Esophagus squamous epithelium (tissue), 5 donors: ENCODE data around the gene PCP4. TPM values are rescaled to one million over a fixed set of nuclear protein-coding genes. Genes with fewer than 3 reads are reported as not detected.

Experiments
- DNase-seq: peaks from one replicate; lab custom pipeline; 2025; lab: John Stamatoyannopoulos, UW
- H3K27ac ChIP-seq, 4 donors: fragments of 200-600 bp; sonication (generic); one replicate each; pipeline ENCODE4 v1.5.1; 2016 to 2019; ENCODE audit warnings: mild to moderate bottlenecking in 1 of 4
- H3K27me3 ChIP-seq, 4 donors: fragments of 200-600 bp; sonication (generic); 1 replicate in 3 of 4; 2 replicates in 1 of 4; pipeline versions ENCODE4 v1.5.1 to v1.6.0; 2017 to 2021; ENCODE audit warnings: antibody characterized with exemption in 1 of 4
- H3K36me3 ChIP-seq, 3 donors: fragments of 200-600 bp; sonication (generic); one replicate each; pipeline ENCODE4 v1.5.1; 2016 to 2019
- H3K4me1 ChIP-seq, 3 donors: fragments of 200-600 bp; sonication (generic); one replicate each; pipeline ENCODE4 v1.5.1; 2017 to 2019
- H3K4me3 ChIP-seq, 4 donors: fragments of 200-600 bp; sonication (generic); 1 replicate in 3 of 4; 2 replicates in 1 of 4; pipeline ENCODE4 v1.5.1; 2016 to 2019; ENCODE audit warnings: mild to moderate bottlenecking in 2 of 4, moderate library complexity in 1 of 4
- H3K9me3 ChIP-seq, 3 donors: fragments of 200-600 bp; sonication (generic); one replicate each; pipeline ENCODE4 v1.5.1; 2016 to 2019
- POLR2A ChIP-seq, 4 donors: fragments of 450-650 bp; IDR thresholded peaks; one replicate each; pipeline ENCODE4 v1.6.1; 2017; ENCODE audit warnings: antibody characterized with exemption in 4 of 4, mild to moderate bottlenecking in 4 of 4, moderate library complexity in 3 of 4
- WGBS, 2 donors: methylation state at CpG; one replicate each; pipeline ENCODE4 v1.1.5; 2018; 5-methylcytosine and 5-hydroxymethylcytosine counted together
- intact Hi-C: fragments of 100-400 bp; cut with DNase I; formaldehyde crosslinking; loops from one replicate; pipeline ENCODE4 v1.15.0; 2022
- total RNA-seq, 4 donors: library from RNA; depleted of rRNA; stranded (reverse); fragments of >200 nt; gene quantifications; one replicate each; pipeline ENCODE4 v1.1.0, GENCODE V29; 2016
- TF ChIP-seq, protein P1 (sequence below), 6 experiments: fragments of 450-650 bp in 4 of 6; fragments of 200-600 bp in 2 of 6; sonication (generic) in 2 of 6; IDR thresholded peaks; one replicate each; pipeline ENCODE4 v1.5.1; 2016 to 2019; ENCODE audit warnings: antibody characterized with exemption in 6 of 6, mild to moderate bottlenecking in 4 of 6, moderate library complexity in 4 of 6
- donor health status: DM: yes; HTN: yes; CAD: no.

The PCP4 gene
- total RNA-seq, 4 donors from 2014 or later = 0.83 to 82.4 (median 12.7) TPM

DNA sequence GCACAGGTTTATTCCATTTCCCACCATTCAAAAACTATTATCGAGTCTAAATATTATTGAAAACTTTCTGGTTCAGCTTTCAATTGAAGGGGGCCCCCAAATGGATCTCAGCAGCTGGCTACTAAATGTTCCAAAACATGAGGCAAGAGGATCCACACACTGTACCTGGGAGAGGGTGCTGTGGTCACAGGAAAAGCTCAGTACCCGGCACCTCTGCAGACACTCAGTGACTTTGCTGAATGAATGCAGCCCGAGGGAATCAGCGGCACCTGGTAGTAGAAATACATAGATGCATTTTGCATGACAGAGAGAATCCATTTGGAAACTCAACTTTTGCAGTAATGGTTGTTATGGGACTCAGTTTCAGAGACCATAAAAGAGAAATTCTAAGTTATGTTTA lies 89.3 kb downstream of the PCP4 start:
- intact Hi-C loops = no loop called here
- no peak for DNase-seq
- no peaks in the 10 kb centered on the region for H3K4me1 ChIP-seq
- WGBS, 2 donors = 71 to 93% methylated on average over 4 of the region's 4 CpGs
- peak overlapping the region in 1 of 4 donors; percentile 9 for H3K27ac ChIP-seq
- H3K9me3 ChIP-seq = peaks cover 0 to 12% (median 7%) of the 10 kb centered on the region in 3 donors
- H3K4me3 ChIP-seq = no peak overlapping the region
- no peaks in the 10 kb centered on the region for H3K36me3 ChIP-seq
- no peaks in the 10 kb centered on the region for H3K27me3 ChIP-seq
- TF ChIP-seq POLR2A (IDR thresholded peaks at IDR 0.05) = no peak
- TF ChIP-seq, protein P1, sequence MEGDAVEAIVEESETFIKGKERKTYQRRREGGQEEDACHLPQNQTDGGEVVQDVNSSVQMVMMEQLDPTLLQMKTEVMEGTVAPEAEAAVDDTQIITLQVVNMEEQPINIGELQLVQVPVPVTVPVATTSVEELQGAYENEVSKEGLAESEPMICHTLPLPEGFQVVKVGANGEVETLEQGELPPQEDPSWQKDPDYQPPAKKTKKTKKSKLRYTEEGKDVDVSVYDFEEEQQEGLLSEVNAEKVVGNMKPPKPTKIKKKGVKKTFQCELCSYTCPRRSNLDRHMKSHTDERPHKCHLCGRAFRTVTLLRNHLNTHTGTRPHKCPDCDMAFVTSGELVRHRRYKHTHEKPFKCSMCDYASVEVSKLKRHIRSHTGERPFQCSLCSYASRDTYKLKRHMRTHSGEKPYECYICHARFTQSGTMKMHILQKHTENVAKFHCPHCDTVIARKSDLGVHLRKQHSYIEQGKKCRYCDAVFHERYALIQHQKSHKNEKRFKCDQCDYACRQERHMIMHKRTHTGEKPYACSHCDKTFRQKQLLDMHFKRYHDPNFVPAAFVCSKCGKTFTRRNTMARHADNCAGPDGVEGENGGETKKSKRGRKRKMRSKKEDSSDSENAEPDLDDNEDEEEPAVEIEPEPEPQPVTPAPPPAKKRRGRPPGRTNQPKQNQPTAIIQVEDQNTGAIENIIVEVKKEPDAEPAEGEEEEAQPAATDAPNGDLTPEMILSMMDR (IDR thresholded peaks at IDR 0.05) = no peak

DNA sequence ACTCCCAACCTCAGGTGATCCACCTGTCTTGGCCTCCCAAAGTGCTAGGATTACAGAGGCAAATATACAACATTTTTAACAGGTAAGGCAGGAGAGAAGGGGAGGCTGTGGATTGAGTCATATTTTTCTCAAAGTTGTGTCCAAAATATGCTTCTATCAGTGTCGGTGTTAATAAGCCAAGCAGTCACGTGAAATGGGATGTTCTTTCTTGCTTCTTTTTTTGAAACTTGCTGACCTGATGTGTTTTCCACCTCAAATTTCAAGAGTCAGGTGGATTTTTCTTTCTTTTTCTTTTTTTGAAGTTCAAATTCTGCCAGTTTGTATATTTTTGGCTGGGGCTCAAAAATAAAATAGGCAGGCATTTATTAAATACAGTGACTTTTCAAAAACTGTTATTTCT lies 91.5 kb downstream of the PCP4 start:
- 71 to 73% methylated on average over 2 of the region's 2 CpGs for WGBS, 2 donors
- H3K36me3 ChIP-seq = no peaks in the 10 kb centered on the region

DNA sequence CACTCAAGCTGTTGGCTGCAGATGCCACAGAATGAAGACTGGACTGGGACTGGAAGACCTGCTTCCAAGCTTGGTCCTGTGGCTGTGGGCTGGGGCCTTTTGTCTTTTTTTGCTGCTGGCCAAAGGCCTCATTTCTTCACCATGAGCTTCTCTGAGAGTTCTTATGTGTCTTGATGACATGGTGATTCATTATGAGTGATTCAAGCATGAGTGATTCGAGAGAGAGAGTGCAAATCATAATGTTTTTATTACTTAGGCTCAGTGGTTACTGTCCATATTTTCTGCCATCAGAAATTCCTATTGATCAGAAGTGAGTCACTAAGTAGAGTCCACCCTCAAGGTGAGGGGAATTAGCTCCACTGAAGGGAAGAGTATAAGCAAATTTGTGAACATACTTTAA lies 94.0 kb downstream of the PCP4 start:
- 25 to 73% methylated on average over 1 of the region's 1 CpG for WGBS, 2 donors
- Histone ChIP-seq H3K9me3 (peaks cover 0 to 12% (median 7%) of the 10 kb centered on the region in 3 donors), H3K4me3 (no peak overlapping the region), H3K4me1 (no peaks in the 10 kb centered on the region), H3K36me3 (no peaks in the 10 kb centered on the region), H3K27me3 (no peaks in the 10 kb centered on the region), H3K27ac (no peak overlapping the region)
- intact Hi-C loops = no loop called here
- DNase-seq = no peak
- TF ChIP-seq, protein P1 (IDR thresholded peaks at IDR 0.05) = no peak
- no peak for TF ChIP-seq POLR2A (IDR thresholded peaks at IDR 0.05)

More for the DNA sequence above, 91.5 kb downstream of the PCP4 start:
- Histone ChIP-seq H3K4me3 (no peak overlapping the region), H3K27me3 (no peaks in the 10 kb centered on the region), H3K9me3 (peaks cover 0 to 12% (median 7%) of the 10 kb centered on the region in 3 donors), H3K27ac (no peak overlapping the region), H3K4me1 (no peaks in the 10 kb centered on the region)
- TF ChIP-seq, protein P1 (IDR thresholded peaks at IDR 0.05) = no peak
- no peak for TF ChIP-seq POLR2A (IDR thresholded peaks at IDR 0.05)
- intact Hi-C loops = no loop called here
- DNase-seq = no peak

DNA sequence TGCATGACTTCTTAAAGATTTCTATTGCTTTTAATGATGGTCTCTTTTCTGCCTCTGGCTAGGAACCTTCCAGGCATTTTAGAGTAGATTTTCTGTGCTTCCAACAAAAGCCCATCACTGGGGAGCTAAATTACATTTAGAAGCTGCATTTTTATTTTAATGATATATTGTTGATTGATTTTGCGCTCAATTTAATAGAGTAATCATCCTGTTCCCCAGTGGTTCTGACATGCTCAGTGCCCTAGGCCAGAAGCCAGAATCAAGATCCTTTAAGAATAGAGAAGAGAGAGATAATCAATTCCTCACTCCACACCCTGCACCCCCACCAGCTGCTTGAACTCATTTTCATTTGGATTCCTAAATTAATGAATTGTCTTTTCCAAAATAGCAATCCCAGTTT lies 97.8 kb downstream of the PCP4 start:
- no peak for DNase-seq
- Histone ChIP-seq H3K9me3 (peaks cover 0 to 7% (median 0%) of the 10 kb centered on the region in 3 donors), H3K27me3 (no peaks in the 10 kb centered on the region), H3K36me3 (no peaks in the 10 kb centered on the region), H3K4me3 (no peak overlapping the region), H3K27ac (no peak overlapping the region), H3K4me1 (no peaks in the 10 kb centered on the region)
- no peak for TF ChIP-seq POLR2A (IDR thresholded peaks at IDR 0.05)
- TF ChIP-seq, protein P1 (IDR thresholded peaks at IDR 0.05) = no peak
- intact Hi-C loops = no loop called here
- 39 to 100% methylated on average over 1 of the region's 1 CpG for WGBS, 2 donors

DNA sequence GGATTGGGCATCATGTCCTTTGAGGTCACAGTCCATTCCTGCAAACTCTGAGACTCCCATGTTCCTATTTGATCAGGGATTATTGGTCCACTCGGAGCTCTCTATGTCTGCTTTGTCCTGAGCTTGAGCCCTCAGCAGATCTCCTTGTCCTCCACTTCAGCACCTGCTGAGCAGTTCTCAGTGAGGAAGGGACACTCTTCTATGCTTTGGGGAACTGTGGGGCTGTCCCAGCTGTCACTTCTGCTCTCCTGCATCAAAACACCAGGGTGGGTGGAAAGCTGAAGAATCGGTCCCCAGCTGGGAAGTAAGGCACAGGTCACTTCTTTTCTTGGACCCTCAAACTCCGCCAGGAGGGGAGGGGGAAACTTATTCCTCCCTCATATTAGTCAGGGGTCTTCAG lies 99.5 kb downstream of the PCP4 start:
- Histone ChIP-seq H3K4me1 (no peaks in the 10 kb centered on the region), H3K9me3 (no peaks in the 10 kb centered on the region), H3K27ac (no peak overlapping the region), H3K4me3 (no peak overlapping the region), H3K27me3 (no peaks in the 10 kb centered on the region), H3K36me3 (no peaks in the 10 kb centered on the region)
- DNase-seq = no peak
- 70 to 88% methylated on average over 3 of the region's 3 CpGs for WGBS, 2 donors
- intact Hi-C loops = no loop called here
- TF ChIP-seq POLR2A (IDR thresholded peaks at IDR 0.05) = no peak
- TF ChIP-seq, protein P1 (IDR thresholded peaks at IDR 0.05) = no peak
